Prostate gland (tissue), 2 donors: ENCODE results near the gene RNU1-3.
"Not testable (repeated sequence)": the region's sequence is repeated elsewhere in the genome, so short reads cannot be mapped to it uniquely, and the experiment has no call there.

Experiments used
- POLR2A ChIP-seq: fragments of 450-650 bp; IDR thresholded peaks from one replicate; pipeline ENCODE4 v1.6.1; 2016; ENCODE audit warnings: antibody characterized with exemption, mild to moderate bottlenecking
- POLR2AphosphoS5 ChIP-seq: sonication (generic); formaldehyde crosslinking; IDR thresholded peaks from one replicate; pipeline ENCODE4 v1.6.1; 2017; ENCODE audit warnings: antibody characterized with exemption
- TF ChIP-seq, protein P1 (sequence below), 4 experiments: fragments of 200-600 bp in 2 of 4; fragments of 450-650 bp in 2 of 4; sonication (generic) in 2 of 4; IDR thresholded peaks; 1 replicate in 3 of 4; 2 replicates in 1 of 4; pipeline ENCODE4 v1.5.1; 2016 to 2019; ENCODE audit warnings: antibody characterized with exemption in 4 of 4, mild to moderate bottlenecking in 2 of 4, moderate library complexity in 2 of 4

DNA sequence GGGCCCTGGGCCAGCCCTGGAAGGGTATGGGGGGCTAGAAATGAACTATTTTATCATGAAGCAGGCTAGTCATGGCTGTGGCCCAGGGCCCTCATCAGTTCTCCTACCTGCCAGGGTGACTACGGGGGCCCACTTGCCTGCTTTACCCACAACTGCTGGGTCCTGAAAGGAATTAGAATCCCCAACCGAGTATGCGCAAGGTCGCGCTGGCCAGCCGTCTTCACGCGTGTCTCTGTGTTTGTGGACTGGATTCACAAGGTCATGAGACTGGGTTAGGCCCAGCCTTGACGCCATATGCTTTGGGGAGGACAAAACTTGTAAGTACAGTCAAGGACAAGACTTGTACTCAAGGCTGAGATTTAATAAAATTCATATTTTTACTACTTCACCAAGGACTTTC, 16.8 kb downstream of the RNU1-3 start:
- TF ChIP-seq, protein P1, sequence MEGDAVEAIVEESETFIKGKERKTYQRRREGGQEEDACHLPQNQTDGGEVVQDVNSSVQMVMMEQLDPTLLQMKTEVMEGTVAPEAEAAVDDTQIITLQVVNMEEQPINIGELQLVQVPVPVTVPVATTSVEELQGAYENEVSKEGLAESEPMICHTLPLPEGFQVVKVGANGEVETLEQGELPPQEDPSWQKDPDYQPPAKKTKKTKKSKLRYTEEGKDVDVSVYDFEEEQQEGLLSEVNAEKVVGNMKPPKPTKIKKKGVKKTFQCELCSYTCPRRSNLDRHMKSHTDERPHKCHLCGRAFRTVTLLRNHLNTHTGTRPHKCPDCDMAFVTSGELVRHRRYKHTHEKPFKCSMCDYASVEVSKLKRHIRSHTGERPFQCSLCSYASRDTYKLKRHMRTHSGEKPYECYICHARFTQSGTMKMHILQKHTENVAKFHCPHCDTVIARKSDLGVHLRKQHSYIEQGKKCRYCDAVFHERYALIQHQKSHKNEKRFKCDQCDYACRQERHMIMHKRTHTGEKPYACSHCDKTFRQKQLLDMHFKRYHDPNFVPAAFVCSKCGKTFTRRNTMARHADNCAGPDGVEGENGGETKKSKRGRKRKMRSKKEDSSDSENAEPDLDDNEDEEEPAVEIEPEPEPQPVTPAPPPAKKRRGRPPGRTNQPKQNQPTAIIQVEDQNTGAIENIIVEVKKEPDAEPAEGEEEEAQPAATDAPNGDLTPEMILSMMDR (IDR thresholded peaks at IDR 0.05) = not testable (repeated sequence)
- TF ChIP-seq POLR2A, POLR2AphosphoS5: not testable (repeated sequence)
